Activated CD4-positive, alpha-beta memory T cell treated with anti-CD3 and anti-CD28 coated beads, Interleukin-2, amount 10 ng/mL, durations not matched to agents 7 days and 5 days (primary cell): ENCODE measurements around the gene YIPF6. TPM values are rescaled to one million over a fixed set of nuclear protein-coding genes. Genes with fewer than 3 reads are reported as not detected.
A peak's percentile ranks its signal among the peaks of the same experiment; 100 is the strongest.
"Not testable (repeated sequence)": the region's sequence is repeated elsewhere in the genome, so short reads cannot be mapped to it uniquely, and the experiment has no call there.

Source experiments
- CTCF ChIA-PET: fragments of 350-600 bp; sonication (Branson Sonifier 250); formaldehyde crosslinking; loops from one replicate; lab custom pipeline; 2021; ENCODE audit warnings: antibody characterized with exemption, inconsistent platforms; lab: Charles Lee
- POLR2A ChIA-PET: fragments of 350-600 bp; sonication (Branson Sonifier 250); formaldehyde crosslinking; loops from one replicate; lab custom pipeline; 2021; ENCODE audit warnings: antibody characterized with exemption; lab: Charles Lee
- DNase-seq: peaks from one replicate; pipeline ENCODE4 v3.0.0-alpha.2; 2020
- H3K27ac Mint-ChIP-seq: one replicate; pipeline ENCODE4 v1.8.0; 2021; ENCODE audit warnings: mild to moderate bottlenecking, mixed read lengths
- H3K27me3 Mint-ChIP-seq: one replicate; pipeline ENCODE4 v1.8.0; 2021; ENCODE audit warnings: mixed read lengths
- H3K36me3 Mint-ChIP-seq: one replicate; pipeline ENCODE4 v1.8.0; 2021; ENCODE audit warnings: low read depth, mixed read lengths
- H3K4me1 Mint-ChIP-seq: one replicate; pipeline ENCODE4 v1.8.0; 2021; ENCODE audit warnings: mixed read lengths
- H3K4me3 Mint-ChIP-seq: one replicate; pipeline ENCODE4 v1.8.0; 2021; ENCODE audit warnings: mild to moderate bottlenecking, mixed read lengths
- H3K9me3 Mint-ChIP-seq: one replicate; pipeline ENCODE4 v1.8.0; 2021; ENCODE audit warnings: mixed read lengths
- total RNA-seq, 2 experiments: library from RNA; stranded (reverse); gene quantifications; one replicate each; pipeline ENCODE4 v1.2.3, GENCODE V29; 2021

Gene YIPF6
- total RNA-seq, 2 experiments from 2014 or later, result 20.7 to 24.5 TPM

GRCh38 chrX:68532831-68533533, 34.1 kb downstream of the YIPF6 start:
- ChIA-PET CTCF (no interaction called here), POLR2A (no interaction called here)
- Mint-ChIP-seq H3K4me1 (no peaks in the 10 kb centered on the region), H3K27me3 (no peaks in the 10 kb centered on the region), H3K9me3 (no peaks in the 10 kb centered on the region), H3K27ac (no peak overlapping the region), H3K36me3 (peaks cover 37% of the 10 kb centered on the region), H3K4me3 (no peak overlapping the region)
- no peak for DNase-seq

- Mint-ChIP-seq H3K9me3 (no peaks in the 10 kb centered on the region), H3K4me1 (no peaks in the 10 kb centered on the region), H3K36me3 (peaks cover 36% of the 10 kb centered on the region), H3K27ac (no peak overlapping the region), H3K27me3 (no peaks in the 10 kb centered on the region), H3K4me3 (no peak overlapping the region)
- ChIA-PET POLR2A (no interaction called here), CTCF (no interaction called here)
- DNase-seq, result no peak
Observed at GRCh38 chrX:68533656-68534055, 34.8 kb downstream of the YIPF6 start.

- ChIA-PET CTCF (no interaction called here), POLR2A (no interaction called here)
- H3K9me3 Mint-ChIP-seq, result no peaks in the 10 kb centered on the region
Observed at GRCh38 chrX:68534691-68535090, 35.8 kb downstream of the YIPF6 start.

DNA sequence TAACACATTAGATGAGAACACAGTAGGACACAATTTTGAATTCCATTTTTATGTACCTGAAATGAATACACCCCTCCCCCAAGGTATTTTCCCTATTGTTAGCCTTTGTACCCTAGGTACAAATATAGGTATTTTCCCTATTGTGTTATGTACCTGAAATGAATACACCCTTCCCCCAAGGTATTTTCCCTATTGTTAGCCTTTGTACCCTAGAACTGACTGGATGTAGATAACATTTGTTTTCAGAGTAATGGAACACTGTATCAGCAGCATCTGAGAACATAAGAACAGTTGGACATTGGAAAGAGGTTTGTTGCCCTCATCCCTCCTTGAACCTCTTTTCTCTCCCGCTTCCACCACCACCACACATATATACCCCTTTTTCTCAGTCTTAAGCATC, 37.6 kb downstream of the YIPF6 start:
- Mint-ChIP-seq H3K4me1 (no peaks in the 10 kb centered on the region), H3K36me3 (peaks cover 23% of the 10 kb centered on the region), H3K27ac (no peak overlapping the region), H3K9me3 (peaks cover 5% of the 10 kb centered on the region), H3K4me3 (no peak overlapping the region), H3K27me3 (no peaks in the 10 kb centered on the region)
- ChIA-PET POLR2A (no interaction called here), CTCF (no interaction called here)
- DNase-seq, result no peak

More at GRCh38 chrX:68534691-68535090, 35.8 kb downstream of the YIPF6 start:
- Mint-ChIP-seq H3K4me1 (no peaks in the 10 kb centered on the region), H3K27me3 (no peaks in the 10 kb centered on the region), H3K4me3 (no peak overlapping the region), H3K36me3 (peaks cover 28% of the 10 kb centered on the region), H3K27ac (no peak overlapping the region)
- DNase-seq, result no peak

GRCh38 chrX:68536884-68537283, 38.0 kb downstream of the YIPF6 start:
- Mint-ChIP-seq H3K4me3 (no peak overlapping the region), H3K9me3 (peaks cover 8% of the 10 kb centered on the region), H3K4me1 (no peaks in the 10 kb centered on the region), H3K27ac (no peak overlapping the region), H3K36me3 (peaks cover 25% of the 10 kb centered on the region), H3K27me3 (no peaks in the 10 kb centered on the region)
- ChIA-PET POLR2A (no interaction called here), CTCF (no interaction called here)
- no peak for DNase-seq

DNA sequence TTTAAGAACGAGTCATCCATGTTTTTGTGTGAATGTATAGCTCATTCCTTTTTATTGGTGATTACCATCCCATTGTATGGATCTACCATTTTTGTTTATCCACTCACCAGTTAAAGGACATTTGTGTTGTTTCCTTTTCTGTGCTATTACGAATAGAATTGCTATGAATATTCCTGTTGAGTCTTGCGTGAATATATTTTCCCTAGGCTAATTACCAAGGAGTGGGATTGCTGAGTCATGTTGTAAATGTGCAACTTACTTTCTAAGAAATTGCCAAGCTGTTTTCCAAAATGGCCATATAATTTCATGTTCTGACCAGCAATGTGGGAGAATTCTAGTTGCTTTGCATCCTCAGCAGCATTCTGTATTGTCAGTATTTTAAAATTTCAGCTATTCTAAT, 51.3 kb downstream of the YIPF6 start:
- Mint-ChIP-seq H3K4me1 (no peaks in the 10 kb centered on the region), H3K36me3 (no peaks in the 10 kb centered on the region), H3K27me3 (no peaks in the 10 kb centered on the region), H3K4me3 (no peak overlapping the region), H3K27ac (no peak overlapping the region), H3K9me3 (no peaks in the 10 kb centered on the region)
- CTCF ChIA-PET, result no interaction called here
- POLR2A ChIA-PET, result no interaction called here
- no peak for DNase-seq

DNA sequence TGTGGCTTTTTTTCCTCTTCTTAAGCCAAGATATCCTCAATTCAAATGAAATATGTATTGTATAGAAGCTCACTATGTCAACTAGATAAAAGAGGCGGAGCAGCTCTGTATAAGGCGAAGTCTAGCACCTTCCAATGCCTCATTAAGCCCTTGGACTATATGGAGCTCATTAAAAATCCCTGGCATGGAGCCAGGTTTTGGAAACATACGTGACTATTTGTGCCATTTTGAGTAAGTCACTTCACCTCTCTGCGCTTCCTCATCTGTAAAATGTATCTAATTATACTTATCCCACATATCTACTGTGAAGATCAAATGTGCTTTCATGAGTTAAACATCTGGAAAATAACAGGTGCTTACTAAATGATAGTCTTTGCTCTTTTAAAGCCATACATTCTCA, 57.2 kb downstream of the YIPF6 start:
- Mint-ChIP-seq H3K4me1 (no peaks in the 10 kb centered on the region), H3K4me3 (no peak overlapping the region), H3K9me3 (peaks cover under 1% of the 10 kb centered on the region), H3K27me3 (no peaks in the 10 kb centered on the region), H3K27ac (no peak overlapping the region), H3K36me3 (no peaks in the 10 kb centered on the region)
- ChIA-PET CTCF (no interaction called here), POLR2A (no interaction called here)
- DNase-seq, result no peak

- H3K9me3 Mint-ChIP-seq, H3K4me3 Mint-ChIP-seq, POLR2A ChIA-PET, H3K4me1 Mint-ChIP-seq, H3K27ac Mint-ChIP-seq, CTCF ChIA-PET, DNase-seq, H3K36me3 Mint-ChIP-seq, H3K27me3 Mint-ChIP-seq: not testable (repeated sequence)
Observed at GRCh38 chrX:68557126-68557525, 58.3 kb downstream of the YIPF6 start.

- H3K36me3 Mint-ChIP-seq, H3K9me3 Mint-ChIP-seq, H3K27me3 Mint-ChIP-seq, H3K27ac Mint-ChIP-seq, POLR2A ChIA-PET, H3K4me3 Mint-ChIP-seq, CTCF ChIA-PET, H3K4me1 Mint-ChIP-seq, DNase-seq: not testable (repeated sequence)
Observed at GRCh38 chrX:68559905-68560304, 61.1 kb downstream of the YIPF6 start.

- Mint-ChIP-seq H3K9me3 (no peaks in the 10 kb centered on the region), H3K27me3 (no peaks in the 10 kb centered on the region), H3K36me3 (peaks cover 3% of the 10 kb centered on the region), H3K27ac (no peak overlapping the region), H3K4me3 (no peak overlapping the region), H3K4me1 (peaks cover 28% of the 10 kb centered on the region)
- DNase-seq, result peak; percentile 18
- ChIA-PET CTCF (no interaction called here), POLR2A (no interaction called here)
Observed at GRCh38 chrX:68568136-68568535, 69.3 kb downstream of the YIPF6 start.

- no peaks in the 10 kb centered on the region for H3K27me3 Mint-ChIP-seq
- peaks cover 3% of the 10 kb centered on the region for H3K36me3 Mint-ChIP-seq
- H3K9me3 Mint-ChIP-seq, result no peaks in the 10 kb centered on the region
- H3K4me1 Mint-ChIP-seq, result peaks cover 38% of the 10 kb centered on the region
- H3K27ac Mint-ChIP-seq, result no peak overlapping the region
- H3K4me3 Mint-ChIP-seq, result no peak overlapping the region
- DNase-seq, result no peak
- ChIA-PET CTCF (no interaction called here), POLR2A (no interaction called here)
Observed at GRCh38 chrX:68570598-68570997, 71.7 kb downstream of the YIPF6 start.

GRCh38 chrX:68571292-68571609, 72.4 kb downstream of the YIPF6 start:
- ChIA-PET POLR2A (interaction anchor here (0.9 kb wide), 1 partner anchor 115 kb away, joined by 3 read pairs; no protein-coding TSS in a partner anchor), CTCF (no interaction called here)
- Mint-ChIP-seq H3K4me1 (peaks cover 38% of the 10 kb centered on the region), H3K36me3 (peaks cover 3% of the 10 kb centered on the region), H3K27me3 (no peaks in the 10 kb centered on the region), H3K27ac (no peak overlapping the region), H3K4me3 (no peak overlapping the region), H3K9me3 (no peaks in the 10 kb centered on the region)
- DNase-seq, result no peak

DNA sequence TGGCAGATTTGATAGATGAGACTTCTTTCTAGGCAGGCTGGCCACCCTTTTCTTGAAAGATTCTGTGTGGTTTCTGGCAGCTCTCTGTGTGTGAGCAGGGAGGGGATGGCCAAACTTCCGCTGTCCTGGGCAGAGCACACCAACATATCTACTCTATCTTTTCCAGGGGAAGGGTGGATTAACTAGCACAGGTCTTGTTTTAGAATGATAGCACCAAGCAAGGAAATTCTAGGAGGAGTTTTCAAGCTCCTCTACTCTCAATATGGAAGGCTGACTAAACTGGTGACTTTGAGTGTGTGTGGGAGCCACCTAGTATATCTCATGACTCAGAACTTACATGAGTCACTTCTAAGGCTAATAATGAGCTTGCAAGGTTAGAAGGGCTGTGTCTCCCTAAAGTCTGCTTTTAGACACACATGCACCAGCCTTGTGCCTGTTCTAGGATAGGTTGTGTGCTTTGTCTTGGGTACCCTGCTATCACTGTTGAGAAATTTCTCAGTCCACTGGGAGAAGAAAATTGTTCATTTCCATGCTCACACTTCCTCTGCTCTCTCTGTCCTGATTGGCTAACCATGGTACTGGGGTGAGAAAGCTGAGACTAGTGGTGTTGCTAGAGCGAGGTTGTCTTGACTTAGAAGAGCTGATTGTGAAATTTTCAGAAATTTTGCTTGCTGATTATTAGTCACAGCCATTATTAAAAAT, 72.9 kb downstream of the YIPF6 start:
- Mint-ChIP-seq H3K9me3 (no peaks in the 10 kb centered on the region), H3K4me1 (peaks cover 38% of the 10 kb centered on the region), H3K36me3 (peaks cover 3% of the 10 kb centered on the region), H3K27ac (peak overlapping the region; percentile 65), H3K27me3 (no peaks in the 10 kb centered on the region), H3K4me3 (no peak overlapping the region)
- ChIA-PET CTCF (no interaction called here), POLR2A (interaction anchor here (0.9 kb wide), 1 partner anchor 114 kb away, joined by 3 read pairs; no protein-coding TSS in a partner anchor)
- peak; percentile 15 for DNase-seq

DNA sequence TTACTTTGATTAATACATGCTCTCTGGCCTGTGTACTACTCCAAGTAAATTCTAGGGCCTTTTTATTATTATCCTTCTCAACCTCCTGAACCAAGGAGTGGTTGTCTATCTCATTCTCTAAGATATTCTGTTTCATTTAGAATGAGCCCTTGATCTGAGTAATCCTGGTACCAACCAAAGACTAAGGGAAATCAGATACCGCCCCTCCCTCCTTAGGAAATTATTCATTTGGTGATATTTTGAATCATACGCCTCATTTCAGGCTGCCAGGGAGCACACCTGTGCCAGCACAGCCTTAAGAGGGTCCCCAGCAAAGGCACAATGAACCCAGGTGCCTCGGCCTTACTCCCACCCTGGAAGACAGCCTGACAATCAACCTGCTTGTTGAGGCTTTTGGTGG, 75.4 kb downstream of the YIPF6 start:
- no peaks in the 10 kb centered on the region for H3K27me3 Mint-ChIP-seq
- H3K9me3 Mint-ChIP-seq, result no peaks in the 10 kb centered on the region
- peaks cover 27% of the 10 kb centered on the region for H3K4me1 Mint-ChIP-seq
- ChIA-PET CTCF (no interaction called here), POLR2A (no interaction called here)
- H3K27ac Mint-ChIP-seq, result no peak overlapping the region
- no peak for DNase-seq
- H3K36me3 Mint-ChIP-seq, result no peaks in the 10 kb centered on the region
- no peak overlapping the region for H3K4me3 Mint-ChIP-seq
